HG03139 (cell line): ENCODE results near the gene FIBP.
"Not testable (repeated sequence)": the region's sequence is repeated elsewhere in the genome, so short reads cannot be mapped to it uniquely, and the experiment has no call there.

Experiments used
- ATAC-seq: cut with Tn5 transposase; IDR thresholded peaks from one replicate; pipeline ENCODE4 v1.9.1; 2021; ENCODE audit not compliant: unreplicated experiment

FIBP gene

GRCh38 chr11:65849366-65849765 lies 38.9 kb downstream of the FIBP start:
- no peak for ATAC-seq

DNA sequence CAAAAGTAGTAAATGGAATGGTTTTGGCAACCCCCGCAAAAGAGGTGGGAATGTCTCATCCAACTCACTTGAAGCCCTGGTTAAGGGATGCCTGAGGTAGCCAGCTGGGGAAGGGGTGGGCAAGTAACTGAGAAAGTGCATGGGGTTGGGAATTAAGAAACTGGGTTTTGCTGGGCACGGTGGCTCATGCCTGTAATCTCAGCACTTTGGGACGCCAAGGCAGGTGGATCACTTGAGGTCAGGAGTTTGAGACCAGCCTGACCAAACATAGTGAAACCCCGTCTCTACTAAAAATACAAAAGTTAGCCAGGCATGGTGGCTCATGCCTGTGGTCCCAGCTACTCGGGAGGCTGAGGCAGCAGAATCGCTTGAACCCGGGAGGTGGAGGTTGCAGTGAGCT lies 39.6 kb downstream of the FIBP start:
- ATAC-seq, result not testable (repeated sequence)

DNA sequence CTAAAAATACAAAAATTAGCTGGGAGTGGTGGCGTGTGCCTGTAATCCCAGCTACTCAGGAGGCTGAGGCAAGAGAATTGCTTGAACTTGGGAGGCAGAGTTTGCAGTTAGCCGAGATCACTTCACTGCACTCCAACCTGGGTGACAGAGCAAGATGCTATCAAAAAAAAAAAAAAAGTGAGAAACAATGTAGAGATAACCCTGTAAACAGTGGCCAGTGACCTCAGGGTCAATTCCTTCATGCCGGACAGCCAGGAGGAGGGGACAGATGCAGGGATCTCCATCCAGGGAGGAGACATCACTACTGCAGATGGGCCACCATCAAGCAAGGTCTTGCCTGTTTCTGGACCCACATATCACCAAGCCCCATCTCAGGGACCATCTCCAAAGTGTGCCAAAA lies 40.5 kb downstream of the FIBP start:
- no peak for ATAC-seq

- ATAC-seq, result no peak
Measured at GRCh38 chr11:65844231-65844872, 43.9 kb downstream of the FIBP start.

DNA sequence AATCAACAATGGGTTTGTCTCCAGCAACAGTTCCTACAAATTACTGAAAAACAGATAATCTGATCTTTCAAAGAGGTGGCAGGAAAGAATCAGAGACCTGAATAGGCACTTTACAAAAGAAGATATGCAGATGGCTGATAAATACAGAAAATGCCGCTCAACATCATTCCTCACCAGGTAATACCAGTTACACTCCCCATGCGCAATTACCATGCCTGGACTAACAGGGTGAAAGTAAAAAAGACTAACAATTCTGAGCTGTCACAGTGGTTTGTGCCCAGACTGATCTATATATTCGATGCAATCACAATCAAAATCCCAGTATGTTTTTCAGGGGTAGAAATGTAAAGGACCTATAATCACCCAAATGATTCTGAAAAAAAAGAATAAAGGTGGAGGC lies 44.5 kb downstream of the FIBP start:
- ATAC-seq, result no peak

DNA sequence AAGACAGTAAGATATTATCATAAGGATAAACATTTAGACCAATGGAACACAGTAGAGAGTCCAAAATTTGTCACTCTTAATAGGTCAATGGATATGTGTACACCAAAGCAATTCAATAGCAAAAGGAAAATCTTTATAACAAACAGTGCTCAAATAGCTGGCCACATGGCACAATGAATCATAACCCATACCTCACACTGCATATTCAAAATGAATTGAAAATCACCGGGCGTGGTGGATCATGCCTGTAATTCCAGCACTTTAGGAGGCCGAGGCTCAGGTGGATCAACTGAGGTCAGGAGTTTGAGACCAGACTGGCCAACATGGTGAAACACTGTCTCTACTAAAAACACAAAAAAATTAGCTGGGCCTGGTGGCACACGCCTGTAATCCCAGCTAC lies 46.1 kb downstream of the FIBP start:
- no peak for ATAC-seq

- no peak for ATAC-seq
Measured at GRCh38 chr11:65834202-65834601, 54.1 kb downstream of the FIBP start.
